ENCODE measurements around the gene PSME4.
"Not testable (repeated sequence)": the region's sequence is repeated elsewhere in the genome, so short reads cannot be mapped to it uniquely, and the experiment has no call there.

- TF ChIP-seq CTCF (conservative IDR thresholded peaks at IDR 0.05; ENCODE audit: low read depth in 2 of 2); REST (IDR thresholded peaks at IDR 0.05; ENCODE audit: unreplicated experiment); EZH2 (IDR thresholded peaks at IDR 0.05; ENCODE audit: low read depth, unreplicated experiment); ZNF462 (CRISPR knock-in tag; IDR thresholded peaks at IDR 0.05); POLR2AphosphoS5 (IDR thresholded peaks at IDR 0.05; ENCODE audit: low read depth); NANOG (IDR thresholded peaks at IDR 0.05; ENCODE audit: borderline replicate concordance); JUNB (IDR thresholded peaks at IDR 0.05; ENCODE audit: unreplicated experiment); EZH2phosphoT487 (IDR thresholded peaks at IDR 0.05; ENCODE audit: unreplicated experiment); ZNF114 (CRISPR knock-in tag; IDR thresholded peaks at IDR 0.05); CREB1 (CRISPR knock-in tag; IDR thresholded peaks at IDR 0.05; ENCODE audit: low read depth); STAT1 (IDR thresholded peaks at IDR 0.05; ENCODE audit: unreplicated experiment): not testable (repeated sequence)
Observed at GRCh38 chr2:53841651-53842050, 129.1 kb downstream of the PSME4 start.

Measured in GM23338 (cell line).